GM23248 (cell line): ENCODE results near the gene BCL7C.

Source experiments
- EZH2 ChIP-seq: fragments of 200-600 bp; sonication (generic); IDR thresholded peaks from 2 replicates; pipeline ENCODE4 v1.6.1; 2018; ENCODE audit warnings: antibody characterized with exemption, mild to moderate bottlenecking; ENCODE audit not compliant: insufficient read depth, poor library complexity, severe bottlenecking
- EZH2phosphoT487 ChIP-seq: fragments of 200-600 bp; sonication (generic); IDR thresholded peaks from 2 replicates; pipeline ENCODE4 v1.6.1; 2018; ENCODE audit warnings: antibody characterized with exemption, moderate library complexity, mild to moderate bottlenecking, low read depth; ENCODE audit not compliant: insufficient read depth

DNA sequence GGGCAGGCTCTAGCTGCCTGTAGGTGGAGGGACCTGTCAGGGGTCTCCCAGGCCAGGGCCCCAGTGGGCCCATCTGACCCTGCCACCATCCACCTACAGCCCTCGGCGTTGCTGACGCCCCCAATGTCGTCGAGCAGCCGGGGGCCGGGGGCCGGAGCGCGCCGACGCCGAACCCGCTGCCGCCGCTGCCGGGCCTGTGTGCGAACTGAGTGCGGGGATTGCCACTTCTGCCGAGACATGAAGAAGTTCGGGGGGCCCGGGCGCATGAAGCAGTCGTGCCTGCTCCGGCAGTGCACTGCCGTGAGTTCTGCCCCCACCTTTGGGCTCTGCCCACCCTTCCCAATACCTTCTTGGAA lies 31.7 kb upstream of the BCL7C start:
- TF ChIP-seq EZH2phosphoT487 (no peak), EZH2 (no peak)
